ENCODE data around the gene UBL7.

The UBL7 gene

GRCh38 chr15:74414081-74414580 is 46.8 kb downstream of the UBL7 start:
- FAIRE-seq (no peak), DNase-seq (ENCODE audit: extremely low spot score, insufficient read length, low read depth) (no peak)

- FAIRE-seq = no peak
- no peak for DNase-seq (ENCODE audit: extremely low spot score, insufficient read length, low read depth)
Observed at GRCh38 chr15:74413350-74414080, 47.4 kb downstream of the UBL7 start.

- DNase-seq (ENCODE audit: extremely low spot score, insufficient read length, low read depth) (no peak), FAIRE-seq (no peak)
Observed at GRCh38 chr15:74412159-74412558, 48.8 kb downstream of the UBL7 start.

GRCh38 chr15:74411686-74412085 is 49.3 kb downstream of the UBL7 start:
- no peak for DNase-seq (ENCODE audit: extremely low spot score, insufficient read length, low read depth)
- FAIRE-seq = no peak

DNA sequence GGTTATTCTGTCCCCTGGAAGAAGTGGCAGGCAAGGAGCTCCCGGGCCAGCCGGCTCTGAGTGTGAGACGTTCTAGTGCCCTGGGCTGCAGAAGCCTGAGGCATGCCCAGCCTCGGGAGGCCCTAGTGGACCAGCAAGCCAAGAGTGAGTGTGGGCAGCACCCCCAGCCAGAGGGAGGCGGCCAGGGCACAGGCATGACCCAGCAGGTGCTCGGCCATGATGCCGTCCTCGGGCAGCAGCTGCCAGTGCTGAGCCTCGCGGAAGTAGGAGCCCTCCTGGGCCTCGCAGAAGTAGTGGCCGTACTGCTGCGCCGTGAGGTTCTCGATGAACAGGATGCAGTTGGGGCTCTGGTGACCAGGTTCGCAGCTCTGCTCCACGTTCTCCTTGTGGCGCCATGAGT is 50.5 kb downstream of the UBL7 start:
- DNase-seq (ENCODE audit: extremely low spot score, insufficient read length, low read depth) (no peak), FAIRE-seq (no peak)

GRCh38 chr15:74409225-74409624 is 51.7 kb downstream of the UBL7 start:
- DNase-seq (ENCODE audit: extremely low spot score, insufficient read length, low read depth) (no peak), FAIRE-seq (no peak)

DNA sequence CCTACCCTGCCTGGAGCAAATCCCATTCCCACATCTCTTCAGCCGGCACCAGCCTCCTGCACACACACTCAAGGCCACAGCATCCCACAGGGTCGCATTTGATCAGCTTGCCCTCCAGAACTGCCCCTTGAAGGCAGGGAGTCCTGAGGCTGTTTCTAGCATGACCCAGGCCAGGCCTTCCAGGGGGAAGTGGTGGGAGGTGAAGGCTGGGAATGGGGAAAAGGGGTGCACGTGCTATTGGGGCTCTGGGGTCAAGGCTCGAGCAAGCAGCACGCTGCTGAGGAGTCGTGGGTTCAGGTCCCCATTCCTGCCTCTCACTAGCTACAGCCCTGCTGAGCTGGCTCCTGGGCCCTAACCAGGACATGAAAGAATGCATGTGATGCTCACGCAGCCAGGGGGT is 52.1 kb downstream of the UBL7 start:
- DNase-seq (ENCODE audit: extremely low spot score, insufficient read length, low read depth) (no peak), FAIRE-seq (no peak)

GRCh38 chr15:74408385-74408784 is 52.6 kb downstream of the UBL7 start:
- peak; percentile 33 for FAIRE-seq

DNA sequence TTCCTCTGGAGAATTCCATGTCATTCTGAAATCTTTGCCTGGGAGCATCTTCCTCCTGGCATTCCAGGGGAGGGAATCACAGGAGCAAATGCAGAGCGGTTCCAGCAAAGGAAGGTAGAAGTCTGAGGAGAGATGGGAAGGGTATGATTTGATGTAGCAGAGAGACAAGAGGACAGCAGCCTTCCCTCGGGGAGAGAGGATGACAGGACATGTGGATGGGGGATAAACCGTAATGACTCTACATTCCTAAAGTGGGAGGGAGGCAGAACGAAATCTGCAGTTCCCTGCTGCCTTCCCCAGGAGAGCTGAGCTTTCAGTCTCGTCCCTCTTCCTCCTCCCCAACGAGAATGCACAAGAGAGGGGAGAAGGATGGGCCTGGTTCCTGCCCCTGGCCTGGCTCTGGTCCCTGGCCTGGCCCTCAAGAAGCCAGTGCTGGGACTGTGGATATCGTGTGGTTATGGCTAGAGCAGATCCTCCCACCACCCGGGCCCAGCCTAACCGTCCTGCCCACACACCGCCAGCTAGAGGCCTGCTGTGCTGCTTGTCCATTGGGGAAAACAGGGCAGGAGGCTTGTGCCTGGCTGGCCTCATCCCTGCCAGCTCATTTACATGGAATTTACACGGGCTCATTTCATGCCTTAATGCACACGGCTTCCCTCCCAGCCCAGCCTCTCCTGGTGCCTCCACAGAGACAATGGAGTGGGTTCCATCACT is 53.8 kb downstream of the UBL7 start:
- DNase-seq (ENCODE audit: extremely low spot score, insufficient read length, low read depth) (no peak), FAIRE-seq (peak; percentile 46)

More at GRCh38 chr15:74408385-74408784, 52.6 kb downstream of the UBL7 start:
- no peak for DNase-seq (ENCODE audit: extremely low spot score, insufficient read length, low read depth)

DNA sequence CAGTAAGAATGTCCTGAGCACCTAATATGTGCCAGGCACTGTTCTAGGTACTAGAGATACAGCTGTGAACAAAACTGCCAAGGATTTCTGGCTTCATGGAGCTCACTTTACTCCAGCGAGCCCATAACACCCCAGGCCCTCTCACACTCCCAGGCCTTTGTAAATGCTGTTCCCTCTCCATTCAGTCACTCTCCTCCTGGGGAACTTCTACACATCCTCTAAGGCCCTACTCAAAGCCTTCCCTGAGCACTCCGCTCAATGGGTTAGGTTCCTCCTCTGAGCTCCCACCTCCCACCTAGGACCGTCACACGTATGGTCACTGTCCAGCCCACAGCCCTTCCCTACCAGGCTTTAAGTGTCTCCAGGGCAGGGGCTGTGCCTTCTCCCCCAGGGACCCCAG is 54.4 kb downstream of the UBL7 start:
- FAIRE-seq = peak; percentile 41
- no peak for DNase-seq (ENCODE audit: extremely low spot score, insufficient read length, low read depth)

- no peak for DNase-seq (ENCODE audit: extremely low spot score, insufficient read length, low read depth)
- FAIRE-seq = no peak
Observed at GRCh38 chr15:74405823-74406222, 55.1 kb downstream of the UBL7 start.

GRCh38 chr15:74403991-74404563 is 56.9 kb downstream of the UBL7 start:
- FAIRE-seq (peak; percentile 96), DNase-seq (ENCODE audit: extremely low spot score, insufficient read length, low read depth) (peak; percentile 56)

- no peak for DNase-seq (ENCODE audit: extremely low spot score, insufficient read length, low read depth)
Observed at GRCh38 chr15:74403588-74403919, 57.4 kb downstream of the UBL7 start.

DNA sequence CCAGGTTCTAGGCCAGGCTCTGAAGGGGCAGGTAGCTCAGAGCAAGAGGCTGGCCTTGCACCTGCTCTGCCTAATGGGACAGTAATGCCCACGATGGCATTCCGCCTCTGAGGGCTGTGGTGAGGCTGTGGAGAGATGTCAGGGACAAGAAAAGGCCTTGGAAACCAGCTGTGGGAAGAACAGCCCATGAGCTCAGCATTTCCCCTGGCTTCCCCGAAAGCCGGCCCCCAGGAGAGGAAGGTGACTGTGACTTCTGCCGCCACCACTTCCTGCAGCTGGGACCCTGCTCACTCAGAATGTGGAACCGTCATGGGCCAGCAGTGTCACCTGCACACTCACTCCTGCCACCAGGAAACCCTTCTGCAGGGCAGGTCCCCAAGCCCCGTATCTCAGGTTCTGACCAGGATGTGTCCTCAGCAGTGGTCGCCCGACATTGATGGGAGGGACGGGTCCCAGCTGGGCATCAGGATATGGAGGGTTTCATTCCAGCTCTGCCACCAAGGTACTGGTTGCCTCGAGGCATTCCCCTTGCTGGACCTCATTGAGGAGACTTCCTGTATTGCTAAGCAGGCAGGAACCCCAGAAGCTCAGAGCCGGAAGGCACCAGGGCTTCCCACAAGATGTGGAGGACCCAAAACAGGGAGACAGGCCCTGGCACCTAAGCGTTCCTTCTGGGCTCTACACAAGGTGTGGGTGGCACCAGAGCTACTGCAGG is 57.9 kb downstream of the UBL7 start:
- FAIRE-seq (no peak), DNase-seq (ENCODE audit: extremely low spot score, insufficient read length, low read depth) (peak; percentile 55)

More at GRCh38 chr15:74403588-74403919, 57.4 kb downstream of the UBL7 start:
- no peak for FAIRE-seq

DNA sequence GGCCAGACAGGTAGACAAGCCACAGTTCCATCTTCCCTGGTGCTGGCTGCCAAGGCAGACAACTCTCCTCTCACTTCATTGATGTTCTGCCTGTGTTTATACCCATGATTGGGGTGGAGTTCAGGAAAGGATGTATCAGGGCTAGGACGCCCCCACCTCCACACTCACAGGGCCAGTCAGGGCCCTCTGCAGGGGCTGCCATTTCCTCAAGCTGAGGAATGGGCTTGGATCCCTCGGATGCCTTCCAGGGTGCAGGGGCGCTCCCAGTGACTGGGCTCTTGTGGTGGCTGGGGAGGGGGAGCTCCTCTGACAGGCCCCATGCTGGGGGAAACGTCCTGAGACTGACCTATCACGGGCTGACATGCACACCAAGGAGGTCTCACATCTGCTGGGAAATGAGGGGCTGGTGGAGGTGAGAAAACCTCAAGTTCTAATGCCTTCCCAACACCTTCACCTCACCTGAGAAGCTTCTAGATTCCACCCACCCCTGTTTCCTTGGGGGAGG is 58.6 kb downstream of the UBL7 start:
- no peak for FAIRE-seq
- DNase-seq (ENCODE audit: extremely low spot score, insufficient read length, low read depth) = no peak

- no peak for DNase-seq (ENCODE audit: extremely low spot score, insufficient read length, low read depth)
- peak; percentile 88 for FAIRE-seq
Observed at GRCh38 chr15:74400915-74401757, 59.8 kb downstream of the UBL7 start.

DNA sequence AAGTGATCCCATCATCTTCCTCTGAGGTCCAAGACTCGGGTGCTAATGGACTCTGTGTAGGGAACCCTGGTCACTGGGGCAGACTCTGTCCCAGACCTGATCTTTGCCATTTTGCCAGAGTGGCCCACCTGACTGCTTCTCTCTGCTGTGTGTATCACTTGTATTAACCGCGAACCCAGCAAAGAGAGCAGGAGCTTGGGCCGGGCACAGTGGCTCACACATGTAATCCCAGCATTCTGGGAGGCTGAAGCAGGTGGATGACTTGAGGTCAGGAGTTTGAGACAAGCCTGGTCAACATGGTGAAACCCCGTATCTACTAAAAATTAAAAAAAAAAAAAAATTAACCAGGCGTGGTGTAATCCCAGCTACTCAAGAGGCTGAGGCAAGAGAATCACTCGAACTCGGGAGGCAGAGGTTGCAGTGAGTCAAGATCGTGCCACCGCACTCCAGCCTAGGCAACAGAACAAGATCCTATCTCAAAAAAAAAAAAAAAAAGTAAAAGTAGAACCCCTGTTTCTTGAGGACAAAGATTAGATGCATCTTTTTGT is 60.6 kb downstream of the UBL7 start:
- DNase-seq (ENCODE audit: extremely low spot score, insufficient read length, low read depth) (no peak), FAIRE-seq (no peak)

GRCh38 chr15:74399511-74400312 is 61.2 kb downstream of the UBL7 start:
- DNase-seq (ENCODE audit: extremely low spot score, insufficient read length, low read depth) = no peak
- FAIRE-seq = peak; percentile 92
